B cell (primary cell): ENCODE results near the gene HAS3.

Experiments
- EZH2 ChIP-seq: IDR thresholded peaks from 2 replicates; pipeline ENCODE4 v1.6.1; 2012; ENCODE audit warnings: borderline replicate concordance, low read depth, mild to moderate bottlenecking, moderate library complexity, low read length; ENCODE audit not compliant: insufficient read depth, poor library complexity, severe bottlenecking
- TF ChIP-seq, protein P1 (sequence below): fragments of 200-600 bp; IDR thresholded peaks from one replicate; pipeline ENCODE4 v1.8.0; 2022; ENCODE audit warnings: antibody characterized with exemption, mild to moderate bottlenecking

DNA sequence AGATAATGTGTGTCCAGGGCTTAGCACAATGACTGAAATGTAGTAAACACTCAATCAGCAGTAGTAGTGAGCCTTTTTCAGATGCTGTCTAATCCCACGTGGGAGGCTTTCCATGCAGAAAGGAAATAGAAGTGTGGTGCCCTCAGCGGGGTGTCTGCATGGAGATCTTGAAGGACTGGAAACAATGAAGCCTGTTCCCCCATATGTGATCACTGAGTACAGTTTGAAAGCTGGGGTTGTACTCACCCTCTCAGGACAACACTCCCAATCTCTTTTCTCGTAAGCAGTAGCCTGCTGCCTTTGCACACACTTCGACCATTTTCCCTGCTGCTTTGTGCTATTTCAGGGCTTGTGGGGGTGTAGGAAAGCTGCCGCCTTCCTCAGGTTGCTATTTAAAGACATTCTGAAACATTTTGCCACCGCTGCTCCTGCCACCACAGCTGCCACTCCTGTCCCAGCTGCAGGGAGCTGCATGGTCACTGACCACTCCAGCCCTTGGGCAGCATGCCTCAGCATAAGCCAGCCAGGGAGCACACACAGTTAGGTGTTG, 40.6 kb upstream of the HAS3 start:
- TF ChIP-seq, protein P1, sequence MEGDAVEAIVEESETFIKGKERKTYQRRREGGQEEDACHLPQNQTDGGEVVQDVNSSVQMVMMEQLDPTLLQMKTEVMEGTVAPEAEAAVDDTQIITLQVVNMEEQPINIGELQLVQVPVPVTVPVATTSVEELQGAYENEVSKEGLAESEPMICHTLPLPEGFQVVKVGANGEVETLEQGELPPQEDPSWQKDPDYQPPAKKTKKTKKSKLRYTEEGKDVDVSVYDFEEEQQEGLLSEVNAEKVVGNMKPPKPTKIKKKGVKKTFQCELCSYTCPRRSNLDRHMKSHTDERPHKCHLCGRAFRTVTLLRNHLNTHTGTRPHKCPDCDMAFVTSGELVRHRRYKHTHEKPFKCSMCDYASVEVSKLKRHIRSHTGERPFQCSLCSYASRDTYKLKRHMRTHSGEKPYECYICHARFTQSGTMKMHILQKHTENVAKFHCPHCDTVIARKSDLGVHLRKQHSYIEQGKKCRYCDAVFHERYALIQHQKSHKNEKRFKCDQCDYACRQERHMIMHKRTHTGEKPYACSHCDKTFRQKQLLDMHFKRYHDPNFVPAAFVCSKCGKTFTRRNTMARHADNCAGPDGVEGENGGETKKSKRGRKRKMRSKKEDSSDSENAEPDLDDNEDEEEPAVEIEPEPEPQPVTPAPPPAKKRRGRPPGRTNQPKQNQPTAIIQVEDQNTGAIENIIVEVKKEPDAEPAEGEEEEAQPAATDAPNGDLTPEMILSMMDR = no peak
- TF ChIP-seq EZH2 = no peak
